ENCODE data around the gene SPOCD1. TPM values are rescaled to one million over a fixed set of nuclear protein-coding genes. Genes with fewer than 3 reads are reported as not detected.

Gene SPOCD1
- total RNA-seq, 1 experiment from 2014 or later: 10.2 TPM

DNA sequence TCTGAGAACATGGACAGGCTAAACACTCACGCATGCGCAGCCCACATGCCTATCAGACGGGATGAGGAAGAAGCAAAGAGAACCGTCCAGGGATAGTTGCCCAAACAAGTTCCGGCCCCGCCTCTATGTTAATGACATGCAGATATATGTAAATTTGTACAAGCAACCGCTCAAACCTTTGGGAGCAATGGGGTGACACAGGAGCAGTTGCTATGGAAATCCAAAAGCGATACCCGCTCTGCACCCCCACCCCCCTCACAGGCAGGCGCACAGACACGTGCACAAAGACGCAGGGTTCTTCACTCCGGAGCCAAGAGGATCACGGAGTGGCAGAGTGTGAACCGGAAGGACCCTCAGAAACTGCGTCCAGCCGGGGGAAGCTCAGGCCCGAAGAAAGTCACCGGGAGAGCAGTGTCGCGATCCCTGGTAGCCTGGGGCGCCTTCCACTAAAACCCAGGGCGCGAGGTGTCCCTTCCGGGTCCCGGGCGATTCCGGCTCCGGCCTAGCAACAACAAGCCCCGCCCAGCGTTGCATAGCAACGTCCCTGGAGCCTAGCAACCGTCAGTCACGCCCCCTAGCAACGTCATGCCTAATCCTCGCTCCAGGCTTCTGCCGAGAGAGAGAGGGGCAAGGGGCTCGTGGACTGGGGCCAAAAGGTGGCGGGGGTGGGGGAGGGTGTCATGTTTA lies 27.5 kb downstream of the SPOCD1 start:
- no peaks in the 10 kb centered on the region for H3K9me2 ChIP-seq (ENCODE audit: insufficient read depth)
- no TSS peak for BruUV-seq (replicated peaks)
- ChIA-PET POLR2A (ENCODE audit: unreplicated experiment) (interaction anchor here (0.5 to 0.7 kb wide), 4 partner anchors 75 to 345 kb away, joined by 3 to 5 read pairs (median 4); no protein-coding TSS in a partner anchor), CTCF (interaction anchor here (1.1 to 1.5 kb wide), 8 partner anchors 28 to 239 kb away, joined by 5 to 14 read pairs (median 10); no protein-coding TSS in a partner anchor)
- H3K79me2 ChIP-seq (ENCODE audit: low read depth): no peaks in the 10 kb centered on the region
- H3K36me3 ChIP-seq (ENCODE audit: low read depth): no peaks in the 10 kb centered on the region
- DNase-seq: peak; percentile 87 to 93
- peak overlapping the region; percentile 87 for H2AFZ ChIP-seq
- H3K4me3 ChIP-seq: peak overlapping the region; percentile 65
- H3K27me3 ChIP-seq (ENCODE audit: insufficient read depth, low read depth): no peaks in the 10 kb centered on the region
- peak overlapping the region; percentile 54 for H3K27ac ChIP-seq
- no peaks in the 10 kb centered on the region for H4K20me1 ChIP-seq (ENCODE audit: insufficient read depth)
- no peaks in the 10 kb centered on the region for H3K9me3 ChIP-seq (ENCODE audit: insufficient read depth, low read depth)
- H3F3A ChIP-seq (ENCODE audit: insufficient read depth, low read depth): peaks cover 20% of the 10 kb centered on the region
- peaks cover 10% of the 10 kb centered on the region; the same call in 1 of the 2 replicates for H3K4me1 ChIP-seq (replicated peaks; ENCODE audit: insufficient read depth)
- TF ChIP-seq, protein P1, sequence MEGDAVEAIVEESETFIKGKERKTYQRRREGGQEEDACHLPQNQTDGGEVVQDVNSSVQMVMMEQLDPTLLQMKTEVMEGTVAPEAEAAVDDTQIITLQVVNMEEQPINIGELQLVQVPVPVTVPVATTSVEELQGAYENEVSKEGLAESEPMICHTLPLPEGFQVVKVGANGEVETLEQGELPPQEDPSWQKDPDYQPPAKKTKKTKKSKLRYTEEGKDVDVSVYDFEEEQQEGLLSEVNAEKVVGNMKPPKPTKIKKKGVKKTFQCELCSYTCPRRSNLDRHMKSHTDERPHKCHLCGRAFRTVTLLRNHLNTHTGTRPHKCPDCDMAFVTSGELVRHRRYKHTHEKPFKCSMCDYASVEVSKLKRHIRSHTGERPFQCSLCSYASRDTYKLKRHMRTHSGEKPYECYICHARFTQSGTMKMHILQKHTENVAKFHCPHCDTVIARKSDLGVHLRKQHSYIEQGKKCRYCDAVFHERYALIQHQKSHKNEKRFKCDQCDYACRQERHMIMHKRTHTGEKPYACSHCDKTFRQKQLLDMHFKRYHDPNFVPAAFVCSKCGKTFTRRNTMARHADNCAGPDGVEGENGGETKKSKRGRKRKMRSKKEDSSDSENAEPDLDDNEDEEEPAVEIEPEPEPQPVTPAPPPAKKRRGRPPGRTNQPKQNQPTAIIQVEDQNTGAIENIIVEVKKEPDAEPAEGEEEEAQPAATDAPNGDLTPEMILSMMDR (conservative IDR thresholded peaks at IDR 0.05): no peak
- TF ChIP-seq EZH2 (IDR thresholded peaks at IDR 0.05; ENCODE audit: low read depth): no peak
- H3K4me2 ChIP-seq: peak overlapping the region; percentile 91
- intact Hi-C loops (cut with micrococcal nuclease; ENCODE audit: unreplicated experiment): loop anchor here (2.0 to 10.0 kb wide), 5 partner anchors 73 to 1069 kb away; no protein-coding TSS in a partner anchor

DNA sequence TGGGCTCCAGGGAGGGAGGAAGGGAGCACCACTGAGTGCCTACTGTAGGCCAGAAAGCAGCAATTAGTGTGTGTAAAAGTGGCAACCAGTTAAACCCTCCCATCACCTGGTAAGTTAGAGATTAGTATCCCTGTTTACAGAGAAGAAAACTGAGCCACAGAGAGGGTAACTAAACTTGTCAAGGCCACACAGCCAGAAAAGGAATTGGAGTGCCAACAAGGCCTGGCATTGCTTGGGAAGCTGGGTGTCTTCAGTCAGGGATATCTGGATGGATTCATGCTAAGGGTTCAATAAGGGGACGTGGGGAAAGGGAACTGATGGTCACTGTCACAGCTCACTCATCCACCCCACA lies 28.1 kb downstream of the SPOCD1 start:
- DNase-seq: no peak
- Histone ChIP-seq H3K36me3 (ENCODE audit: low read depth) (no peaks in the 10 kb centered on the region), H3K4me2 (peak overlapping the region; percentile 91), H2AFZ (no peak overlapping the region), H3K27ac (no peak overlapping the region), H3K27me3 (ENCODE audit: insufficient read depth, low read depth) (no peaks in the 10 kb centered on the region), H3K4me3 (peak overlapping the region; percentile 65), H3K4me1 (replicated peaks; ENCODE audit: insufficient read depth) (peaks cover 10% of the 10 kb centered on the region; the same call in 1 of the 2 replicates), H3K9me3 (ENCODE audit: insufficient read depth, low read depth) (no peaks in the 10 kb centered on the region), H3F3A (ENCODE audit: insufficient read depth, low read depth) (peaks cover 20% of the 10 kb centered on the region), H3K79me2 (ENCODE audit: low read depth) (no peaks in the 10 kb centered on the region), H3K9me2 (ENCODE audit: insufficient read depth) (no peaks in the 10 kb centered on the region), H4K20me1 (ENCODE audit: insufficient read depth) (no peaks in the 10 kb centered on the region)
- ChIA-PET CTCF (interaction anchor here (1.4 kb wide), 1 partner anchor 176 kb away, joined by 5 read pairs; no protein-coding TSS in a partner anchor), POLR2A (ENCODE audit: unreplicated experiment) (interaction anchor here (0.5 to 0.7 kb wide), 3 partner anchors 75 to 345 kb away, joined by 4 to 5 read pairs (median 5); no protein-coding TSS in a partner anchor)
- intact Hi-C loops (cut with micrococcal nuclease; ENCODE audit: unreplicated experiment): loop anchor here (2.0 to 10.0 kb wide), 5 partner anchors 73 to 1069 kb away; no protein-coding TSS in a partner anchor
- TSS peak; percentile 77 for BruUV-seq (replicated peaks)
- TF ChIP-seq EZH2 (IDR thresholded peaks at IDR 0.05; ENCODE audit: low read depth): no peak
- TF ChIP-seq, protein P1 (conservative IDR thresholded peaks at IDR 0.05): no peak

DNA sequence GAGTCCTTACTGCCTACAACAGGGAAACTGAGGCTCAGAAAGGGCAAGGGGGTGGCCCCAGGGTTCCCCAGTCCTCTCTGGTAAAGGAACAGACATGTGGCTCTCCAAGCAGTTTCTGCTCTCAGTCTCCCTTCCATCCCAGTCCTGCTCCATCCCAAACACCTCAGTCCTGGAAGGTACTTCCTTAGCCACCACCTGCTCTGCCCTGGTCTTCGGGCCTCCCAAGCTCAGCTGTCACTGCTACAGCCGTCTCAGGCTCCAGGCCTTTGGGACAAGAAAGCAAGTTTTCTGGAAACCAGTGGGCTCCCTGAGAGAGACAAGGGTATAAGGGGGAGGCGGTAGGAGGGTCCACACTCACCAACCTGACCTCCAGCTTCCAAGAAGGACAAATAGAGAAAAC lies 28.6 kb downstream of the SPOCD1 start:
- Histone ChIP-seq H3F3A (ENCODE audit: insufficient read depth, low read depth) (peaks cover 20% of the 10 kb centered on the region), H4K20me1 (ENCODE audit: insufficient read depth) (no peaks in the 10 kb centered on the region), H3K36me3 (ENCODE audit: low read depth) (no peaks in the 10 kb centered on the region), H2AFZ (no peak overlapping the region), H3K4me2 (no peak overlapping the region; the same call in 1 of the 2 replicates), H3K79me2 (ENCODE audit: low read depth) (no peaks in the 10 kb centered on the region), H3K9me3 (ENCODE audit: insufficient read depth, low read depth) (no peaks in the 10 kb centered on the region), H3K4me3 (no peak overlapping the region), H3K4me1 (replicated peaks; ENCODE audit: insufficient read depth) (peaks cover 10% of the 10 kb centered on the region; the same call in 1 of the 2 replicates), H3K9me2 (ENCODE audit: insufficient read depth) (no peaks in the 10 kb centered on the region), H3K27me3 (ENCODE audit: insufficient read depth, low read depth) (no peaks in the 10 kb centered on the region), H3K27ac (no peak overlapping the region)
- ChIA-PET POLR2A (ENCODE audit: unreplicated experiment) (interaction anchor here (0.5 kb wide), 1 partner anchor 169 kb away, joined by 5 read pairs; no protein-coding TSS in a partner anchor), CTCF (no interaction called here)
- intact Hi-C loops (cut with micrococcal nuclease; ENCODE audit: unreplicated experiment): loop anchor here (10.0 kb wide), 1 partner anchor 602 kb away; no protein-coding TSS in a partner anchor
- BruUV-seq (replicated peaks): no TSS peak
- TF ChIP-seq, protein P1 (conservative IDR thresholded peaks at IDR 0.05): no peak
- no peak for TF ChIP-seq EZH2 (IDR thresholded peaks at IDR 0.05; ENCODE audit: low read depth)
- no peak for DNase-seq
